GM12891 (cell line): ENCODE results near the gene ABCA1.
"Not testable (repeated sequence)": the region's sequence is repeated elsewhere in the genome, so short reads cannot be mapped to it uniquely, and the experiment has no call there.

Experiments
- POLR2A ChIP-seq: IDR thresholded peaks from 2 replicates; pipeline ENCODE4 v1.6.1; 2011; ENCODE audit warnings: low read depth, low read length, control low read depth
- POLR2AphosphoS5 ChIP-seq: IDR thresholded peaks from 2 replicates; pipeline ENCODE4 v1.6.1; 2011; ENCODE audit warnings: low read depth, low read length, control low read depth
- POU2F2 ChIP-seq: IDR thresholded peaks from 2 replicates; pipeline ENCODE4 v1.6.1; 2011; ENCODE audit warnings: low read depth, mild to moderate bottlenecking, control low read depth, low read length, moderate library complexity
- SPI1 ChIP-seq: IDR thresholded peaks from 2 replicates; pipeline ENCODE4 v1.6.1; 2011; ENCODE audit warnings: low read depth, low read length, control low read depth
- TAF1 ChIP-seq: IDR thresholded peaks from 2 replicates; pipeline ENCODE4 v1.6.1; 2011; ENCODE audit warnings: low read depth, low read length, control low read depth

GRCh38 chr9:104933091-104933490, 5.1 kb upstream of the ABCA1 start:
- not testable (repeated sequence) for TF ChIP-seq TAF1, POLR2AphosphoS5, POLR2A, SPI1, POU2F2
